ENCODE results near the gene STXBP5.

STXBP5 gene

DNA sequence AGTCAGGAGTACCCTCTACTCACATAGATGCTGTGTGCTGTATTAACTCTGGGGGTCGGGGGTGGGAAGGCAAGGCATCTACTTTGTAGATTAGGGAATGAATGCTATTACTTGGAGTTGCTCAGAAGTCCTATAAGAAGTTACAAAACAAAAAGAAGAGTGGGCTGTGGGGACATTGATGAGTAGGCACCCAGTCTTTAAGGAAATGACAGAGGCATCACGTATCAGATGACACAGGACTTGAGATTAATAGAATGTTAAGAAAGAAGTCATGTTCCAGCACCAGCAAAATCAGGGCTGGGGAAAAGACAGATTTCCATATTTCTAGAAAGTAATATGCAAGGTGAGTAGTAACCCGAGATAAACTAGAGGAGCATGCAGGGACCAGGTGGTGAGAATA, 19.0 kb upstream of the STXBP5 start:
- Histone ChIP-seq H3K27me3 (ENCODE audit: control insufficient read depth, insufficient read depth, low read length) (no peaks in the 10 kb centered on the region), H3K4me1 (ENCODE audit: control insufficient read depth, insufficient read depth, low read length) (no peaks in the 10 kb centered on the region), H3K27ac (ENCODE audit: low read depth, low read length) (no peak overlapping the region), H3K4me3 (ENCODE audit: low read length) (no peak overlapping the region), H3K36me3 (ENCODE audit: control insufficient read depth, insufficient read depth, low read length) (no peaks in the 10 kb centered on the region), H3K9ac (ENCODE audit: low read length) (no peak overlapping the region)

DNA sequence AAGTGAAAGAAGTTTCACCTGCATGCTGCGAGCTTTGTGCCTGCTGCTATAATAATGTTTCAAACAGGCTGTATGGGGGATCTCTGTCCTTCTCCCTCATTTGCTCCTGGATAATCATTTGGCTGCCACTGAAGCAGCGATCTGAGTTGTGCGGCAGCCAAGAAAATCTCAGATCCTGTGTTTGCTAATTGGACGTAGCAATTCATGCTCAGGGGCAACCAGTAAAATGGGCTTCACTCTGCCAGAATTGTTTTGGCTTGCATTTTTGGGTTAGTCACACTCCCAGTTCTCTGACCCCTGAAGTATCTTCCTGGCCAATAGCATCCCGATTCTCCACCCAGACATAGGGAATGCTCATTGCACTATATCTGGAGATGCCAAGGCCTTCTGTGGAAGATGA, 13.7 kb upstream of the STXBP5 start:
- Histone ChIP-seq H3K27ac (ENCODE audit: low read depth, low read length) (no peak overlapping the region), H3K9ac (ENCODE audit: low read length) (no peak overlapping the region), H3K27me3 (ENCODE audit: control insufficient read depth, insufficient read depth, low read length) (no peaks in the 10 kb centered on the region), H3K4me3 (ENCODE audit: low read length) (no peak overlapping the region), H3K36me3 (ENCODE audit: control insufficient read depth, insufficient read depth, low read length) (no peaks in the 10 kb centered on the region), H3K4me1 (ENCODE audit: control insufficient read depth, insufficient read depth, low read length) (no peaks in the 10 kb centered on the region)

DNA sequence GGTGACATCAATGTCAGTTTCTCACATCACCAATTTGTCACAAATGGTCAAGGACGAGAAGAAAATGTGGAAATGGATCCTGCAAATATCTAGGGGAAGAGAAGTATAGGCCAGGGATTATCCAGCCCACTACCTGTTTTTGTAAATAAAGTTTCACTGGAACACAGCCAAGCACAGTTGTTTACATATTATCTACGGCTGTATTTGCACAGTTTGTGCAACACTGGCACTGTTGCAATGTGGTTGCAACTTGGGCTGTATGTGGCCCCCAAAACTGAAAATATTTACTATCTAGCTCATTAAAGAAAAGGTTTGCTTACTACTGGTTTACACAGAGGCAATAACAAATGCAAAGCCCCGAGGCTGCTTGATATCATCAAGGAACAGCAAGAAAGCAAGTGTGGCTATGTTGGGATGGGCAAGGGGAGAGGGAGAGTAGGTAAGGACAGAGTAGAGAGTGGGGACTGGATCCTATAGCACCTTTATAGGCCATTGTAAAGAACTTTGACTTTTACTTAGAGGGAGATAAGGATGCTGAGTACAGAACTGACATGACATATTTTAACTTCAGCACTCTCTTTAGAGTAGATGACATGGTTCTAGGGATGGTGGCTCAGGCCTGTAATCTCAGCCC, 11.8 kb upstream of the STXBP5 start:
- H3K9ac ChIP-seq (ENCODE audit: low read length): no peak overlapping the region
- no peak overlapping the region for H3K27ac ChIP-seq (ENCODE audit: low read depth, low read length)
- H3K4me3 ChIP-seq (ENCODE audit: low read length): no peak overlapping the region
- no peaks in the 10 kb centered on the region for H3K36me3 ChIP-seq (ENCODE audit: control insufficient read depth, insufficient read depth, low read length)
- H3K27me3 ChIP-seq (ENCODE audit: control insufficient read depth, insufficient read depth, low read length): no peaks in the 10 kb centered on the region
- no peaks in the 10 kb centered on the region for H3K4me1 ChIP-seq (ENCODE audit: control insufficient read depth, insufficient read depth, low read length)

GRCh38 chr6:147194652-147195411, 9.4 kb upstream of the STXBP5 start:
- Histone ChIP-seq H3K36me3 (ENCODE audit: control insufficient read depth, insufficient read depth, low read length) (no peaks in the 10 kb centered on the region), H3K27me3 (ENCODE audit: control insufficient read depth, insufficient read depth, low read length) (no peaks in the 10 kb centered on the region), H3K4me1 (ENCODE audit: control insufficient read depth, insufficient read depth, low read length) (no peaks in the 10 kb centered on the region), H3K27ac (ENCODE audit: low read depth, low read length) (no peak overlapping the region), H3K9ac (ENCODE audit: low read length) (no peak overlapping the region), H3K4me3 (ENCODE audit: low read length) (no peak overlapping the region)

GRCh38 chr6:147195510-147195909, 8.7 kb upstream of the STXBP5 start:
- Histone ChIP-seq H3K4me1 (ENCODE audit: control insufficient read depth, insufficient read depth, low read length) (no peaks in the 10 kb centered on the region), H3K27ac (ENCODE audit: low read depth, low read length) (no peak overlapping the region), H3K27me3 (ENCODE audit: control insufficient read depth, insufficient read depth, low read length) (no peaks in the 10 kb centered on the region), H3K9ac (ENCODE audit: low read length) (no peak overlapping the region), H3K36me3 (ENCODE audit: control insufficient read depth, insufficient read depth, low read length) (no peaks in the 10 kb centered on the region), H3K4me3 (ENCODE audit: low read length) (no peak overlapping the region)

- Histone ChIP-seq H3K4me1 (ENCODE audit: control insufficient read depth, insufficient read depth, low read length) (no peaks in the 10 kb centered on the region), H3K36me3 (ENCODE audit: control insufficient read depth, insufficient read depth, low read length) (no peaks in the 10 kb centered on the region), H3K27ac (ENCODE audit: low read depth, low read length) (no peak overlapping the region), H3K27me3 (ENCODE audit: control insufficient read depth, insufficient read depth, low read length) (no peaks in the 10 kb centered on the region), H3K4me3 (ENCODE audit: low read length) (no peak overlapping the region), H3K9ac (ENCODE audit: low read length) (no peak overlapping the region)
Observed at GRCh38 chr6:147195987-147196386, 8.2 kb upstream of the STXBP5 start.

DNA sequence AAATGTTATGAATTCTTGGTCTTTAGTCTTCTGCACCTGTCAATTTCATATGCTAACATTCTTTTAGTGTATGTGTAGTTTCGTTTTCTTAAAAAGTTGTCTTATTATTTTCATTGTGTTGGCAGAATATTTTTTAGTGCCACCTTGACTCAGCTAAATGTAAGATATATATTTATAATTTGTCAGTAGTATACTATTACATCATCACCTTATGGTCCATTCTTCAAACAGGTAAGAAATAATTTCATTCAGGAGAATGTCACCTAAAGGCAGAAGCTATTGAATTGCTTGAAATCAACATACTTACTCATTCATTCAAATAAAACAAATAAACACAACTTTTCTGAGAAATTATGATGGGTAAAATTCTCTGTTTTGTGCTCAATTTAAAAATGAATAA, 3.5 kb upstream of the STXBP5 start:
- H3K4me3 ChIP-seq (ENCODE audit: low read length): no peak overlapping the region
- H3K27ac ChIP-seq (ENCODE audit: low read depth, low read length): no peak overlapping the region
- no peaks in the 10 kb centered on the region for H3K36me3 ChIP-seq (ENCODE audit: control insufficient read depth, insufficient read depth, low read length)
- no peak overlapping the region for H3K9ac ChIP-seq (ENCODE audit: low read length)
- no peaks in the 10 kb centered on the region for H3K4me1 ChIP-seq (ENCODE audit: control insufficient read depth, insufficient read depth, low read length)
- H3K27me3 ChIP-seq (ENCODE audit: control insufficient read depth, insufficient read depth, low read length): no peaks in the 10 kb centered on the region

GRCh38 chr6:147201885-147202515, 2.2 kb upstream of the STXBP5 start:
- H3K36me3 ChIP-seq (ENCODE audit: control insufficient read depth, insufficient read depth, low read length): no peaks in the 10 kb centered on the region
- H3K4me3 ChIP-seq (ENCODE audit: low read length): peak overlapping the region; percentile 53
- no peaks in the 10 kb centered on the region for H3K4me1 ChIP-seq (ENCODE audit: control insufficient read depth, insufficient read depth, low read length)
- no peaks in the 10 kb centered on the region for H3K27me3 ChIP-seq (ENCODE audit: control insufficient read depth, insufficient read depth, low read length)
- H3K9ac ChIP-seq (ENCODE audit: low read length): no peak overlapping the region
- no peak overlapping the region for H3K27ac ChIP-seq (ENCODE audit: low read depth, low read length)

- Histone ChIP-seq H3K27ac (ENCODE audit: low read depth, low read length) (peak overlapping the region; percentile 91), H3K9ac (ENCODE audit: low read length) (peak overlapping the region; percentile 87), H3K4me1 (ENCODE audit: control insufficient read depth, insufficient read depth, low read length) (no peaks in the 10 kb centered on the region), H3K27me3 (ENCODE audit: control insufficient read depth, insufficient read depth, low read length) (no peaks in the 10 kb centered on the region), H3K36me3 (ENCODE audit: control insufficient read depth, insufficient read depth, low read length) (no peaks in the 10 kb centered on the region), H3K4me3 (ENCODE audit: low read length) (peak overlapping the region; percentile 92)
Observed at GRCh38 chr6:147202516-147203310, 1.5 kb upstream of the STXBP5 start.

DNA sequence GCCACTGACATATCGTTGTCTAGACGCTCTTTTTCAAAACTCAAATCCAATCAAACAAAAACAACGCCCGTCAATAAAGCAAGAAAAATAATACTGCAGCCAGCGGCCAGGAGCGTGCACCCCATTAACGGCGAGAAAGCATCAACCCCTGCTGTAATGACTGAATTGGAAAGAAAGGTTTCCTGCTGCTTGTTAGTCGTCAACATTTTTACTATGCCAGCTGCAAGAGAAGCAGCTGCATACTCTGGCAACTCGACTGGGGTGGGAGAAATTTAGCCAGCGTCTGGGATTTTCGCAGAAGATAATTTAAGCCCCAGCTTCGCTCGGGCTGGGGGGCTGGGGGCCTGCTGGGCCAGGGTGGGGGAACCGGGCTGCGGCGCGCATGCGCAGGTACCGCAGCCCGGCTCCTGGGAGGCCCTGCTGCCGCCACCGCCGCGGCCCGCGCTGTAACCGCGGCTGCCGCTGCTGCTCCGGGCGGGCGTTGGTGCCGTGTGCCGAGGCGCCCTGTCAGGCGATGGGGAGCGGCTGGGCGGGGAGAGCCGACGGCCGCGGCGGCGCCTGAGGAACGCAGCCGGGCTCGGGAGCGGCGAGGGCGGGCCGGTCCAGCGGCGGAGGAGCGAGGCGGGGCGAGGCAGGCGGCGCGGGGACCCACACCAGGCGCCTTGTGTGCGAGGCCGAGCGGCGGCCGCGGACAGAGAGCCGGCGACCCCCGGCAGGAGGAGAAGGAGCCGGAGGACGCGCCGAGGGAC, 732 bp upstream of the STXBP5 start:
- H3K27ac ChIP-seq (ENCODE audit: low read depth, low read length): peak overlapping the region; percentile 91
- H3K4me1 ChIP-seq (ENCODE audit: control insufficient read depth, insufficient read depth, low read length): no peaks in the 10 kb centered on the region
- H3K9ac ChIP-seq (ENCODE audit: low read length): peak overlapping the region; percentile 87
- no peaks in the 10 kb centered on the region for H3K27me3 ChIP-seq (ENCODE audit: control insufficient read depth, insufficient read depth, low read length)
- H3K36me3 ChIP-seq (ENCODE audit: control insufficient read depth, insufficient read depth, low read length): no peaks in the 10 kb centered on the region
- H3K4me3 ChIP-seq (ENCODE audit: low read length): peak overlapping the region; percentile 92

GRCh38 chr6:147204843-147205311, 660 bp downstream of the STXBP5 start:
- Histone ChIP-seq H3K27me3 (ENCODE audit: control insufficient read depth, insufficient read depth, low read length) (no peaks in the 10 kb centered on the region), H3K4me3 (ENCODE audit: low read length) (peak overlapping the region; percentile 92), H3K4me1 (ENCODE audit: control insufficient read depth, insufficient read depth, low read length) (no peaks in the 10 kb centered on the region), H3K36me3 (ENCODE audit: control insufficient read depth, insufficient read depth, low read length) (no peaks in the 10 kb centered on the region), H3K27ac (ENCODE audit: low read depth, low read length) (no peak overlapping the region), H3K9ac (ENCODE audit: low read length) (peak overlapping the region; percentile 16)

All from rectal smooth muscle tissue (tissue), 1 donor.